Measurements from ENCODE around the gene ZNF366.
A peak's percentile ranks its signal among the peaks of the same experiment; 100 is the strongest.

Gene ZNF366

DNA sequence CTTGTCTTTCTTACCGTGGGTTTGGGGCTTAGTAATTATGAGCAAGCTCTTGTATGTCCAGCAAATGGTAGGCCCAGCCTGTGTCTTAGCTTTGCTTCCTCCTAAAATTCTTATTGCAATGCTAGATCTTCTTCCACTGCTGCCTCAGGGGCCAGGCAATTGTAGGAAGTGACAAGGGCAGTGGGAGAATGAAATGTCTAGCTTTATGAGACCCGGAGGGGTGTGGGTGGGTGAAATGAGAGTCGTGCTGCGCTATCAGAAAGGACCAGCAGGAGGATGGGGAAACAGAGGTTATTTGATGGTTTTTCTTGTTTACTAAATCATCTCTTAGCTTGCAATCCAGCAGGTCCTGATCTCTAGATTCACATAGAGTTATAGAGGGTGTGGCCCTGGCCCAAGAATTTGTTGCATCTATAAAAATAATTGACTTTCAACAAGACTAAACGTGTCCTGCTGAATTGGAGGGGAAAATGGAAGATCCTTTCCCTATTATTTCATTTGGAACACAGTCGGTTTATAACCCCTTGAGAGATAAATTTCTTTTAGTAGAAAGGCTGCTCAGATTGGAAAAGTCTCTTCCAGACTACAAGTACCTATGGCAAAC, 43.7 kb downstream of the ZNF366 start:
- DNase-seq: peak; percentile 81

DNA sequence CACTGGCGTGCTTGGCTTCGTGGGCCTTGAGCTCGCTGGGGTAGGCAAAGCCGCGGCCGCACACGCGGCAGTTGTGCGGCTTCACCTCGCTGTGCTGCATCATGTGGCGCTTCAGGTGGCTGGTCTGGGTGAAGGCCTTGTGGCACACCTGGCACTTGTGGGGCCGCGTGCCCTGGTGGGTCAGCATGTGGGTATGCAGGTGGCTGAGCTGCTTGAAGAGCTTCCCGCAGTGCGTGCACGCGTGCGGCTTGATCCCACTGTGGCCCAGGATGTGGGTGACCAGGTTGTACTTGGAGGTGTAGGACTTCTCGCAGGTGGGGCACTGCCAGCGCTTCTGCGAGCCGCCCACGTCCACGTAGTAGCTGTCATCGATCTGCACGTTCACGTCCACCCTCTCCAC, 46.8 kb downstream of the ZNF366 start:
- DNase-seq: no peak

DNA sequence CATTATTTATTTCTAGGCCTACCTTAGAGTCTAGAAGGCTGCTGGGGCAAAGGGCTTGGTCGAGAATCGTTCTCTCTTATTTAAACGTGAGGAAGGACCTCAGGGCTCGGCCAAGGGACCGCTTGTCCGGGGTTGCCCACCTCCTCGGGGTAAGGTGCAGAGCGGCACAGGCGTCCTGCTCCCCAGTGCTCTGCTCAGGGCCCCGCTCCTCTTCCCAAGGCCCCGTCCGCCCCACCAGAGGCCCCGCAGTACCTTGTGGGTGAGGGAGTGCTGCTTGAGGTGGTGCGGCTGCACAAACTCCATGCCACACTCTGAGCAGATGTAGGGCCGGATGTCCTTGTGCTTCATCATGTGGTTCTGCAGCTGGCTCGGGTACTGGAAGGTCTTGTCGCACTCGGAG, 47.3 kb downstream of the ZNF366 start:
- DNase-seq: no peak

- no peak for DNase-seq
Measured at GRCh38 chr5:72459089-72459661, 48.0 kb downstream of the ZNF366 start.

DNA sequence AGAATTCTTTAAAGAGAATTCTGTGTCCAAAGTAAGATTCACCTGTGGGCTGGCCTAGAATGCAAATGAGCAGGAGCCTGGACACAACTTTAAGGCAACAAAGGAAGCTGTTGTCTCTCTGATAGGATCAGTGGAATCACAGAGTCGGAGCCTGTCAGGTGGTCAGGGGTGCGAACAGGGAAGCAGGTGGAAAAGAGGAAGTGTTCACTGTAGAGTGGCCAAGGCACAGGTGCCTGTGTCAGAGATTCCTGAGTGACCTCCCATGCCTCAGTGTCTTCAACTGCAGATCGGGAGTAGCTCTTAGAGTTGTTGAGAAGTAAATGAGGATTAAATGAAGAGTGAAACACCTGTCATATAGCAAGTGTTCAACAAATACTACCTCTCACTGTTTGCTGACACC, 48.8 kb downstream of the ZNF366 start:
- DNase-seq: no peak

GRCh38 chr5:72457491-72457890, 49.7 kb downstream of the ZNF366 start:
- no peak for DNase-seq

GRCh38 chr5:72456391-72457074, 50.7 kb downstream of the ZNF366 start:
- no peak for DNase-seq

DNA sequence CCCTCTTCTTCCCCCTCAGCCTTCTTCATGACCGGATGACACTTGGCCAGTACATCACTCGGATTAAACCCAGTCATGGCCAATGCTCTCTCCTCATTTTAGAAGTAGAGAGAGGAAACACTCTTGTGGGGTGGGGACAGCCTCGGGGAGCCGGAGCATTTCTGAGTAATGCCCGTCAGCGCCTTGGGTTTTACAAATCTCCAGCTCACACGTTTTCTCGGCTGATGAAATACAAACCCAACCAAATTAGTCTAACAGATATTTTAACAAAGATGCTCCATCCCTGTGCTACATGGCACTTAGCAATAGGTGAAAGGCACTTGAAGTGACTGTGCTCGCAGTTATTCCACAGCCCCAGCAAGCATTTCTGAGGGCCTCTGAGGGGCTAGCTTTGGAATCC, 51.7 kb downstream of the ZNF366 start:
- no peak for DNase-seq

- DNase-seq: no peak
Measured at GRCh38 chr5:72454996-72455395, 52.2 kb downstream of the ZNF366 start.

- DNase-seq: no peak
Measured at GRCh38 chr5:72453246-72453775, 53.9 kb downstream of the ZNF366 start.

- no peak for DNase-seq
Measured at GRCh38 chr5:72452515-72453245, 54.5 kb downstream of the ZNF366 start.

DNA sequence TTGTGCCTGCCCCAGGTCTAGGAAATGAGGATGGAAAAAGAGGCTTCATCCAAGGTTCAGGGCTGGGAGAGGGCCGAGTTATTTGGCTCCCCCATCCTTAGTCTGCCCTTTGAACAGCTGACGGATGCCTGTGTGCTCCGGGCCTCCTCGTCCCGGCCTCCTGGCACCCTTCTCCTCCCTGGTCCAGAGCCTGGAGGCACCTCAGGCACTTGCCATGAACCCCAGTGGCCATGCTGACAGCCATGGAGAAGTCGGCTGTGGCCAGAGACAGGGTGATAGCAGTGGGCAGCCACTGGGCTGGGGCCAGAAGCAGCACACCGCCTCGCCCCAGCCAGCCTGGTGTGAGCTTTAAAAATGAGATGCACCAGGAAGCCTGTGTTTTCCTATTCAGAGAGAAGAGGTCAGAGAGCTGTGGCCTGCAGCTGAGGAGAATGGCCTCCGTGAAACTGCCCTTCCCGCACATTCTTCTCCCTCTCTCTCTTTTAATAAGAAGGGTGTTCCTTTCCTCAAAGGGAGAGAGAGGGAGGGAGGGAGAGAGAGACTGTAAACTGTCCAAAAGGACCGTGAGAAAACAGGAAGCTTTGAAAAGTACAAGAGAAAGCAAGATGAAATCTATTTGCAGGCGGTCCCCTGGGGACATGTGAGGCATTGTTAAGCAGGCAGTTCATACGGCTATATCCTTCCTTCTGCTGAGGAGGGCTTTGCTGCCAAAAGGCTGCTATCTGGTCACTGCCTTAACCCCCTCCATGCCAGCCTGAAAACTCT, 55.3 kb downstream of the ZNF366 start:
- DNase-seq: peak; percentile 31

DNA sequence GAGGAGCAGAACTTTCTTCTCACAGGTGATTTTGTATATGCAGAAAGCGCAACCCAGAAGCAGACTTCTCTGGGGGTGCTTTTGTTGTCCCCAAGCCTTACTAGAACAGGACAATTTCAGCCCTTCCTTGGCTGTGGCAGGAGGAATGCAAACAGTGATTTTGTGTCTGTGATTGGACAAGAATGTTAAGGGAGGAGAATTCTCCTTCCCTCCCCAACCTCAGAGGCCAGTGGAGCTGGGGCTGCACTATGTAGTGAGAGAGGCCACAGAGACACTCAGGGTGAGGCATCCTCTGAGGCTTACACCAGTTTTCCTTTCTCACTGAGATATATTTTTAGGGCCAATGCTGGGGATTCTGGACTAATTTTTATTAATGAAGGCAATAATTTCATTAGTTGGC, 58.8 kb downstream of the ZNF366 start:
- no peak for DNase-seq

GRCh38 chr5:72447751-72448150, 59.5 kb downstream of the ZNF366 start:
- DNase-seq: no peak

- no peak for DNase-seq
Measured at GRCh38 chr5:72445969-72446368, 61.2 kb downstream of the ZNF366 start.

DNA sequence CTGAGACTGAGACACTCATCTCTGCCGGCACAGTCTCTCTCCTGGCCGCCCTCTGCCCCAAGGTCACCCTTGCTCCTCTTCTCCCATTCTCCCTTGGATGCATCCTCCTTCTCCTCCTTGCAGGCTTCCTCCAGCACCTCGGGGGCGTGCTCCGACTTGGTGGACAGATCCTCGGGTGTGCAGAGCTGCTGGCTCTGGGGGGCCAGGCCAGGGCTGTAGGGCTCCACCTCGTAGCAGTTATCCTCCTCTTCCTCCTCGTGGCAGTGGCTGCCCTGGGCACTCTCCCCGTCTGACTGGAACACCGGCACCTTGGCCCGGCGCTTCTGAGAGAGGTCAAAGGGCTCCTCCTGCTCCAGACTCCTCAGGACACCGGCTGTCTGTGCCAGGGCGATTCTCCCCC, 63.3 kb downstream of the ZNF366 start:
- no peak for DNase-seq

- DNase-seq: peak; percentile 48
Measured at GRCh38 chr5:72441862-72442540, 65.2 kb downstream of the ZNF366 start.

GRCh38 chr5:72441094-72441723, 66.0 kb downstream of the ZNF366 start:
- no peak for DNase-seq

GRCh38 chr5:72440207-72440638, 67.0 kb downstream of the ZNF366 start:
- DNase-seq: no peak

DNA sequence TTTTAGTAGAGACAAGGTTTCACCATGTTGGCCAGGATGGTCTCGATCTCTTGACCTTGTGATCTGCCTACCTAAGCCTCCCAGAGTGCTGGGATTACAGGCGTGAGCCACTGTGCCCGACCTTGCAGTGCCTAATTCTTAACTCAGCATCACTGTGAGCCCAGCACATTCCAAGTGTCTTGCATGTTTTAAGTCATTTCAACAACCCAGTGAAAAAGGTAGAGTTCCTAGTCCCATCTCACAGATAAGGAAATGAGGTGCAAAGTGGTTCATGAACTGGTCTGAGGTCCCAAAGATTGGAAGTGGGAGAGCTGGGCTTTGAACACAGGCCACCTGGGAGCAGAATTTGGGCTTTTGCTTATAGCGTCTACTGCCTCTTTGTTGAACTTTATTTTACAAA, 68.0 kb downstream of the ZNF366 start:
- DNase-seq: no peak

GRCh38 chr5:72438141-72438540, 69.1 kb downstream of the ZNF366 start:
- DNase-seq: no peak

Data from inflammatory macrophage treated with lipopolysaccharide for 4 hours (primary cell).